Measurements from ENCODE around the gene TPMT.

Gene TPMT

GRCh38 chr6:18107061-18107460 lies 47.8 kb downstream of the TPMT start:
- DNase-seq, result no peak

- no peak for DNase-seq
These were observed 51.9 kb downstream of the TPMT start for GRCh38 chr6:18102783-18103509.

GRCh38 chr6:18101873-18102272 lies 53.0 kb downstream of the TPMT start:
- no peak for DNase-seq

GRCh38 chr6:18101271-18101670 lies 53.6 kb downstream of the TPMT start:
- DNase-seq, result no peak

- no peak for DNase-seq
These were observed 54.6 kb downstream of the TPMT start for GRCh38 chr6:18100296-18100695.

- DNase-seq, result no peak
These were observed 55.4 kb downstream of the TPMT start for GRCh38 chr6:18099511-18099910.

- no peak for DNase-seq
These were observed 58.5 kb downstream of the TPMT start for GRCh38 chr6:18096423-18096822.

GRCh38 chr6:18091382-18091781 lies 63.5 kb downstream of the TPMT start:
- no peak for DNase-seq

GRCh38 chr6:18090349-18090786 lies 64.5 kb downstream of the TPMT start:
- DNase-seq, result no peak

GRCh38 chr6:18088419-18089296 lies 66.2 kb downstream of the TPMT start:
- no peak for DNase-seq

- no peak for DNase-seq
These were observed 67.3 kb downstream of the TPMT start for GRCh38 chr6:18087396-18088165.

GRCh38 chr6:18081025-18081668 lies 73.7 kb downstream of the TPMT start:
- DNase-seq, result no peak

- DNase-seq, result no peak
These were observed 74.3 kb downstream of the TPMT start for GRCh38 chr6:18080544-18080943.

- DNase-seq, result no peak
These were observed 76.0 kb downstream of the TPMT start for GRCh38 chr6:18078866-18079265.

Measured in CD4-positive, alpha-beta T cell treated with Interleukin-4 for 1 hour (primary cell).